H1 (cell line): Measurements from ENCODE around the gene IGLL5. TPM values are rescaled to one million over a fixed set of nuclear protein-coding genes. Genes with fewer than 3 reads are reported as not detected.

Experiments
- KDM1A ChIP-seq: fragments of 200-600, 300-600 bp; sonication (generic); IDR thresholded peaks from 2 replicates; pipeline ENCODE4 v1.7.1; 2016; ENCODE audit warnings: mild to moderate bottlenecking, low read length, borderline replicate concordance
- KDM5A ChIP-seq: fragments of 200-600 bp; IDR thresholded peaks from 2 replicates; pipeline ENCODE4 v1.7.1; 2012; ENCODE audit warnings: mild to moderate bottlenecking, low read length, inconsistent platforms, mixed read lengths
- SIN3A ChIP-seq, 2 experiments: IDR thresholded peaks in 1 of 2; conservative IDR thresholded peaks in 1 of 2; 2 replicates each; pipeline ENCODE4 v1.6.1; 2011 to 2012; ENCODE audit warnings: low read length in 2 of 2, improper control_type of control experiment in 1 of 2, low read depth in 1 of 2, mild to moderate bottlenecking in 1 of 2
- SRF ChIP-seq: IDR thresholded peaks from 2 replicates; pipeline ENCODE4 v1.6.1; 2011; ENCODE audit warnings: mild to moderate bottlenecking, low read depth, low read length, moderate library complexity
- TAF7 ChIP-seq: optimal IDR thresholded peaks from 2 replicates; pipeline ENCODE3; 2011; ENCODE audit warnings: low read depth, mild to moderate bottlenecking, inconsistent platforms, low read length, moderate library complexity, borderline replicate concordance
- polyA plus RNA-seq, 7 experiments: library from polyadenylated mRNA; depleted of rRNA in 3 of 7; stranded (reverse) in 5 of 7; unstranded in 2 of 7; fragments of >200 nt in 5 of 7; fragments of 200-250 nt in 2 of 7; gene quantifications; 1 replicate in 5 of 7; 2 replicates in 1 of 7; 4 replicates in 1 of 7; pipeline versions ENCODE4 v1.2.1 to v1.2.3, GENCODE V29; 2011 to 2013; ENCODE audit warnings: missing spikeins in 2 of 7, mixed read lengths in 2 of 7
- total RNA-seq: library from RNA; stranded (reverse); fragmentation: NEBNext Ultra II Directional; extraction: Animal tissue kit (Norgen Biotek cat#: 25700); gene quantifications from 2 replicates; pipeline ENCODE4 v1.2.1, GENCODE V29; 2021

The IGLL5 gene
- total and polyA plus RNA-seq, 2 of the 8 experiments (the other 6 are each of a cell fraction or from before 2014, with no cell fraction given): not detected

GRCh38 chr22:22910272-22911240 lies 22.9 kb downstream of the IGLL5 start (continued):
- TF ChIP-seq KDM1A (no peak), SRF (no peak), KDM5A (no peak), TAF7 (no peak), SIN3A (conservative IDR thresholded peaks at IDR 0.05 in 1 of 2, IDR thresholded peaks at IDR 0.05 in 1 of 2; ENCODE audit: low read depth in 1 of 2, low read length in 2 of 2) (no peak)
